Measurements from ENCODE around the gene HSF2BP. TPM values are rescaled to one million over a fixed set of nuclear protein-coding genes. Genes with fewer than 3 reads are reported as not detected.

Gene HSF2BP
- total RNA-seq, 2 donors from 2014 or later = 1.3 to 1.9 TPM

DNA sequence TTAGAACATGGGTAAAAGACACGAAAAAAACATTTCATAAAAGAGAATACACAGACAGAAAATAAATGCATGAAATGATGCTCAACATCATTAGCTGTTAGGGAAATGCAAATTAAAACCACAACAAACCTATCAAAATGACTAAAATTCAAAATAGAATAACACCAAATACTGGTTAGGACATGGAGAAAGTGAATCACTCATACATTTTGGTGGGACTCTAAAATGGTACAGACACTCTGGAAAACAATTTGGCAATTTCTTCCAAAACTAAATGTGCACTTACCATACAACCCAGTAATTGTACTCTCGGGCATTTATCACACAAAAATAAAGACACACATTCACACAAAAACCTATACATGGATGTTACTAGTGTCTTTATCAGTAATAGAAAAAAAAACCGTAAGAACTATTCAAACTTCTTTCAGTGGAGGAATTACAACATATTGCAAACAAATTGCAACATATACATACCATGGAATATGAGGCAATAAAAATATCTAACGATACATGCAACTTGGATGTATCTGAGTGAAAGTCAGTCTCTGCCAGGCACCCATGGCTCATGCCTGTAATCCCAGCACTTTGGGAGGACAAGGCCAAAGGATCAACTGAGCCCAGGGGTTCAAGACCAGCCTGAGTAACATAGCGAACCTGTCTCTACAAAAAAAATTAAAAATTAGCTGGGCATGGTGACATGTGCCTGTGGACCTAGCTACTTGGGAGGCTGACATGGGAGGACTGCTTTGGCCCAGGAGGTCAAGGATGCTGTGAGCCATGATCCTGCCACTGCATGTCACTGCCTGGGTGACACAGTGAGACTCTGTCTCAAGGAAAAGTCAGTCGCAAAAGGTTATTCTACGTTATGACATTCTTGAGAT, 19.6 kb downstream of the HSF2BP start:
- DNase-seq = no peak
- Mint-ChIP-seq H3K36me3 (ENCODE audit: insufficient read depth in 2 of 2) (no peaks in the 10 kb centered on the region), H3K27ac (no peak overlapping the region), H3K4me3 (no peak overlapping the region), H3K4me1 (ENCODE audit: low read depth) (peaks cover 6% of the 10 kb centered on the region), H3K9me3 (no peaks in the 10 kb centered on the region), H3K27me3 (ENCODE audit: low read depth) (no peaks in the 10 kb centered on the region)
- no peak for ATAC-seq (replicated peaks in 1 of 2)

DNA sequence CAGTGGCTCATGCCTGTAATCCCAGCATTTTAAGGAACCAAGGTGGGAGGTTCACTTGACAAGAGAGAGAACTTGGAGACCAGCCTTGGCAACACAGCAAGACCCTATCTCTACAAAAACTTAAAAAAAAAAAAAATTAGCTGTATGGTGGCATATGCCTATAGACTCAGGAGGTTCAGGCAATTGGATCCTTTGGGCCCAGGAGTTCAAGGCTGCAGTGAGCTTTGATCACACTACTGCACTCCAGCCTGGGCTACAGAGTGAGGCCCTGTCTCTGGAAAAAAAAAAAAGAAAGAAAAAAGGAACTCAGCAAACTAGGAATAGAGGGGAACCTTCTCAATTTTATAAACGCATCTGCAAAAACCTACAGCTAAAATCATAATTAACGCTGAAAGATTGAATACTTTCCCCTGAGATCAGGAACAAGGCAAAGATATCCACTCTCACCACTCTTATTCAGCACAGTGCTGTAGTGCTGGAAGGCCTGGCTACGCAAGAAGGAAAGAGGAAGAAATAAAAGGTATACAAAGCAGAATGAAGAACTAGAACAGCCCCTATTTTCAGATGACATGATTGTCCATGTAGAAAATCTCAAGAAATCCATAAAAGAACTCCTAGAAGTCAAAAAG, 21.6 kb downstream of the HSF2BP start:
- Mint-ChIP-seq H3K9me3 (no peaks in the 10 kb centered on the region), H3K4me3 (no peak overlapping the region), H3K27me3 (ENCODE audit: low read depth) (no peaks in the 10 kb centered on the region), H3K36me3 (ENCODE audit: insufficient read depth in 2 of 2) (no peaks in the 10 kb centered on the region), H3K4me1 (ENCODE audit: low read depth) (no peaks in the 10 kb centered on the region), H3K27ac (no peak overlapping the region)
- no peak for ATAC-seq (replicated peaks in 1 of 2)
- DNase-seq = no peak

DNA sequence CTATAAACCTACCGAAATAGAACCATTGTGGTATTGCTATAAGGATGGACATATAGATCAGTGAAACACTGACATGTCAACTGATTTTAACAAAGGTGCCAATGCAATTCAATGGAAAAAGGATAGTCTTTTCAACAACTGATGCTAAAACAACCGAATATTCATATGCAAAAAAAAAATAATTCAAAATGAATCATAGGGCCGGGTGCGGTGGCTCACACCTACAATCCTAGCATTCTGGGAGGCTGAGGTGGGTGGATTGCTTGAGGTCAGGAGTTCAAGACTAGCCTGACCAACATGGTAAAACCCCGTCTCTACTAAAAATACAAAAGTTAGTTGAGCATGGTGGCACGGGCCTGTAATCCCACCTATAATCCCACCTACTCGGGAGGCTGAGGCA, 23.9 kb downstream of the HSF2BP start:
- no peaks in the 10 kb centered on the region for H3K9me3 Mint-ChIP-seq
- H3K27ac Mint-ChIP-seq = no peak overlapping the region
- no peaks in the 10 kb centered on the region for H3K36me3 Mint-ChIP-seq (ENCODE audit: insufficient read depth in 2 of 2)
- ATAC-seq (replicated peaks in 1 of 2) (no peak), DNase-seq (no peak)
- H3K27me3 Mint-ChIP-seq (ENCODE audit: low read depth) = no peaks in the 10 kb centered on the region
- no peak overlapping the region for H3K4me3 Mint-ChIP-seq
- no peaks in the 10 kb centered on the region for H3K4me1 Mint-ChIP-seq (ENCODE audit: low read depth)

DNA sequence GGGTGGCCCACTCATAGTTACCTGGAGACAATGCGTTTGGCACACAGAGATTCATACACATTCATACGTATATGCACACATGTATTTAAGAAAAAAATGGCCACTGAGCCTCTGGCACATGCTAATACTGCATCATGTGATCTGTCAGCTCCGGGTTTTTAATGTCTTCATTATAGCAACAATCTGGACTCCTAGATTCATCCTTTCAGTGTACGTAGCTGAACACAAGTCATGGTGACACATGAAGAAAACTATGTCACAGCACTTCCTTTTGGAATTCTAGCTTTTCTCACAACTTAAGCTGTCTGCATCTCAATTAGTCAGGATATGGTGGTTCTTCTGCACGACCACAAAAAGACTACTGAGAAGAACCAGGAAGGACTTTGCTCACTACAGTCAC, 24.7 kb downstream of the HSF2BP start:
- H3K27me3 Mint-ChIP-seq (ENCODE audit: low read depth) = no peaks in the 10 kb centered on the region
- H3K27ac Mint-ChIP-seq = no peak overlapping the region
- no peaks in the 10 kb centered on the region for H3K4me1 Mint-ChIP-seq (ENCODE audit: low read depth)
- no peak for DNase-seq
- H3K4me3 Mint-ChIP-seq = no peak overlapping the region
- H3K9me3 Mint-ChIP-seq = no peaks in the 10 kb centered on the region
- no peak for ATAC-seq (replicated peaks in 1 of 2)
- no peaks in the 10 kb centered on the region for H3K36me3 Mint-ChIP-seq (ENCODE audit: insufficient read depth in 2 of 2)

DNA sequence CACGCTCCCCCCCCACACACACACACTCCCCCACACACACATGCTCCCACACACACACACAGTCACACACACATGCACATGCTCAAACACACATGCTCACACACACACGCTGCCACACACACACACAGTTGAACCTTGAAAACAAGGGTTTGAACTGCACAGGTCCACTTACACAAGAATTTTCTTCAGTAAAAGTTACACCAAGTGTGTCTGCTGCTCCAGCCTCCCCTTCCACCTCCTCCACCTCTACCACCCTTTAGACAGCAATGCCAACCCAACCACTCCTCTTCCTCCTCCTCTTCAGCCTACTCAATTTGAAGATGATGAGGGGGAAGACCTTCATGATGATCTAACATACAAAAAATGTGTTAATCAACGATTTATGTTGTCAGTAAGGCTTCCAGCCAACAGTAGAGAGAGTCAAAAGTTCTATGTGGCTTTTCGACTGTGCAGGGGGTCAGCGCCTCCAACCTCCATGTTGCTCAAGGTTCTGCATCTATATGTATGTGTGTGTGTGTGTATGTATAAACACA, 26.8 kb downstream of the HSF2BP start:
- Mint-ChIP-seq H3K4me3 (no peak overlapping the region), H3K27ac (no peak overlapping the region), H3K36me3 (ENCODE audit: insufficient read depth in 2 of 2) (no peaks in the 10 kb centered on the region), H3K27me3 (ENCODE audit: low read depth) (no peaks in the 10 kb centered on the region), H3K4me1 (ENCODE audit: low read depth) (no peaks in the 10 kb centered on the region), H3K9me3 (no peaks in the 10 kb centered on the region)
- ATAC-seq (replicated peaks in 1 of 2) = no peak
- no peak for DNase-seq

DNA sequence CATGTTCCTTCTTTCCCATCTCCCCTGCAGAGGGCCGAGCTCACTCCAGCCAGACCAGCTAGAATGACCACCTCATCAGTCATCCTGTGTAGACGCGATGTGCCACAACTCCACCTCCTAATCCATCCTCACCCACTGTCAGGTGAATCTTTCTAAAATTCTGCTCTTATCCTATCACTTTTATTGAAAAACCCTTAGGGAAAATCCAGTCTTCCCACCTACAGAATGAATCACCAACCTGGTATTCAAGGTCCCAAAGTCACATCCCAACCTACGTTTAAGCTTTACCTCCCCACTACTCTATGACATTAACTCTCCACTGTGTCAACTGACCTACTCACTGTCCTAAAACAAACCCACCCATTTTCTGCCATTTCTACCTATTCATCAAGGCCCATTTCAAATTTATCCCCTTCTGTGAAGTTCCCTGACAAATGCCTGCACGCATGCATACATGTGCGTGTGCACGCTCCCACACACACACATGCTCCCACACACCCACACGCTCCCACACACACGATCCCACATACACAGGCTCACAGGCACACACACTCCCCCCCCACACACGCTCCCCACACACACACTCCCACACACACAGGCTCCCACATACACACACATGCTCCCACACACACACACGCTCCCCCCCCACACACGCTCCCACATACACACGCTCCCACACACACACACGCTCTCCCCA, 27.7 kb downstream of the HSF2BP start:
- ATAC-seq (replicated peaks in 1 of 2) (no peak), DNase-seq (no peak)
- Mint-ChIP-seq H3K4me3 (no peak overlapping the region), H3K27me3 (ENCODE audit: low read depth) (no peaks in the 10 kb centered on the region), H3K4me1 (ENCODE audit: low read depth) (no peaks in the 10 kb centered on the region), H3K36me3 (ENCODE audit: insufficient read depth in 2 of 2) (no peaks in the 10 kb centered on the region), H3K9me3 (no peaks in the 10 kb centered on the region), H3K27ac (no peak overlapping the region)

DNA sequence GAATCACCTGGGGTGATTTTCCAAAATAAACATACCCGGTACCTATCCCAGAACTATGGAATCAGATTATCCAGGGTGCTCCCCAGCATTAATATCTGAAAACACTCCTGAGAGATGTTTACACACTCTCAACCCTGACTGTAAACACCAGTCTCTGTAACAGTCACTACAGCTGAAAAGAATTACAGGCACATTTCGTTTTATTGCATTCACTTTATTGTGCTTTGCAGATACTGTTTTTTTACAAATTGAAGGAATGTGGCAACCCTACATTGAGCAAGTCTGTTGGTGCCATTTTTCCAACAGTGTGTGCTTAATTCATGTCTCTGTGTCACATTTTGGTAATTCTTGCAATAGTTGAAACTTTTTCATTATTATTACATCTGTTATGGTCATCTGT, 31.8 kb downstream of the HSF2BP start:
- no peak overlapping the region for H3K27ac Mint-ChIP-seq
- H3K36me3 Mint-ChIP-seq (ENCODE audit: insufficient read depth in 2 of 2) = no peaks in the 10 kb centered on the region
- H3K9me3 Mint-ChIP-seq = no peaks in the 10 kb centered on the region
- no peaks in the 10 kb centered on the region for H3K4me1 Mint-ChIP-seq (ENCODE audit: low read depth)
- no peaks in the 10 kb centered on the region for H3K27me3 Mint-ChIP-seq (ENCODE audit: low read depth)
- no peak for ATAC-seq (replicated peaks in 1 of 2)
- no peak for DNase-seq
- no peak overlapping the region for H3K4me3 Mint-ChIP-seq

DNA sequence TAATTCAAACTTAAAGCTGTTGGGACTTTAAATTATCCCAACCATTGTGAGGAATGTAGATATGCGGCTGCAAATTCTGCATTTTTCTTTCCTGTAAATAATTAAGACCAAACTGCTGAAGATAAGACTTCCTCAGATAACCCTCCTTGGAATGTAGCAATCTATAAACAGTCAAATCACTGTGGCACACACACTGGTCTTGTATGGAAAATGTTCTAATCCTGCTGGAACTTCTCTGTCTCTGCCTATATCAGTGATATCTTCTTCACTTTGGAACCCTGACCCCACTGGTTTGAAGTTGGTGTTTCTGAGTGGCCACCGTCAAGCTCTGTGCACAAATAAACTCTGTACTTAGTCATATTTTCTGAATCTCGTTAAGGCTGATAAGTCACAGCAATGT, 32.9 kb downstream of the HSF2BP start:
- ATAC-seq (replicated peaks in 1 of 2) (no peak), DNase-seq (no peak)
- Mint-ChIP-seq H3K36me3 (ENCODE audit: insufficient read depth in 2 of 2) (no peaks in the 10 kb centered on the region), H3K9me3 (no peaks in the 10 kb centered on the region), H3K4me1 (ENCODE audit: low read depth) (no peaks in the 10 kb centered on the region), H3K27ac (no peak overlapping the region), H3K4me3 (no peak overlapping the region), H3K27me3 (ENCODE audit: low read depth) (no peaks in the 10 kb centered on the region)

DNA sequence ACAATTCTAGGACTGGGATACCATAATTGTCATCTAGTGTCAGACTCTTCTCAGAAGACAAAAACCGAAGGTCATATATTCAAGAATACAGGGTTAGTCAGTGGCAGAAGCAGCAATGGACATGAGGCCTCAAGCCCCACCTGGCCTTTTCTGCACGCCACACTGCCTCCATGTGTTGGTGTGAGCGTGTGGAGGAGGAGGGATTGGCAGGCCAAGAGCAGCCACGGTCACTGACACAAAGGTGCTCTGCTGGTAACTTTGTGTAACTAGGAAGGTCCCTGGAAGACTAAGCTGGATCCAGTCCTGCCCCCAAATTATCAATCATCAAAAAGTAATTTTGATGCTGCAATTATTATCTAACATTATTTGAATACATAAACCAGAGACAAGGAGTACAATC, 34.9 kb downstream of the HSF2BP start:
- Mint-ChIP-seq H3K27me3 (ENCODE audit: low read depth) (no peaks in the 10 kb centered on the region), H3K9me3 (peaks cover 3 to 6% of the 10 kb centered on the region in 2 donors), H3K36me3 (ENCODE audit: insufficient read depth in 2 of 2) (peaks cover 3 to 7% of the 10 kb centered on the region in 2 donors), H3K4me1 (ENCODE audit: low read depth) (no peaks in the 10 kb centered on the region), H3K27ac (no peak overlapping the region), H3K4me3 (no peak overlapping the region)
- no peak for ATAC-seq (replicated peaks in 1 of 2)
- DNase-seq = no peak

DNA sequence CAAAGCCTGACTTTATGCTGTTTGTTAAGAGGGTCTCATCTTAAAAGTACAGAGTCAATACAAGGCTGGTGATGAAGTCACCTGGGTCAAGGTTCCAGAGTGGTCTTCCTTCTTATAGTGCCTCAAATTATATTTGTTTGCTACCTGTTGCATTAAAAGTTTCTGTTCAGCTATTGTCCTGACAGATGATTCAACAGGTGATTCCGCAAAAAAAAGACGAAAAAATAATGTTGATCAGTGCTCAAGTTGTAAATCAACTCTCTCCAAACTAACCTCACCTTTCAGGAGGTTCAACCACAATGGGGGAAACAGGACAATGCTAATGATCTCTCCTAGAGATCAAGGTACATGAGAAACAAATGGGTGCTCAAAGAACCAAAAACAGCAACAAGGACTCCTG, 35.7 kb downstream of the HSF2BP start:
- no peaks in the 10 kb centered on the region for H3K4me1 Mint-ChIP-seq (ENCODE audit: low read depth)
- ATAC-seq (replicated peaks in 1 of 2) (no peak), DNase-seq (no peak)
- H3K4me3 Mint-ChIP-seq = no peak overlapping the region
- H3K27me3 Mint-ChIP-seq (ENCODE audit: low read depth) = no peaks in the 10 kb centered on the region
- peaks cover 3 to 7% of the 10 kb centered on the region in 2 donors for H3K36me3 Mint-ChIP-seq (ENCODE audit: insufficient read depth in 2 of 2)
- H3K27ac Mint-ChIP-seq = no peak overlapping the region
- H3K9me3 Mint-ChIP-seq = peaks cover 3 to 6% of the 10 kb centered on the region in 2 donors

DNA sequence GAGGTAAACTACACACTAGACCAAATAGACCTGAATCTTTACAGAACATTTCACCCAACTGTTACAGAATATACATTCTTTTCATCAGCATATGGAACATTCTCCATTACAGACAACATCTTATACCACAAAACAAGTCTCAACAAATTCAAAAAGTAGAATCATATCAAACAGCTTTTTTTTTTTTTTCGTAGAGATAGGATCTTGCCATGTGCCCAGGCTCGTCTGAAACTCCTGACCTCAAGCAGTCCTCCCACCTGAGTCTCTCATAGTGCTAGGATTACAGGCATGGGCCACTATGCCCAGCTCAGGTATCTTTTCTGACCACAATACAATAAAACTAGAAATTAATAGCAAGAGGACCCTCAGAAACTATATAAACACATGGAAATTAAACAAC, 36.5 kb downstream of the HSF2BP start:
- peaks cover 3 to 6% of the 10 kb centered on the region in 2 donors for H3K9me3 Mint-ChIP-seq
- H3K27ac Mint-ChIP-seq = no peak overlapping the region
- peaks cover 3 to 7% of the 10 kb centered on the region in 2 donors for H3K36me3 Mint-ChIP-seq (ENCODE audit: insufficient read depth in 2 of 2)
- ATAC-seq (replicated peaks in 1 of 2) (no peak), DNase-seq (no peak)
- no peaks in the 10 kb centered on the region for H3K27me3 Mint-ChIP-seq (ENCODE audit: low read depth)
- H3K4me3 Mint-ChIP-seq = no peak overlapping the region
- H3K4me1 Mint-ChIP-seq (ENCODE audit: low read depth) = no peaks in the 10 kb centered on the region

DNA sequence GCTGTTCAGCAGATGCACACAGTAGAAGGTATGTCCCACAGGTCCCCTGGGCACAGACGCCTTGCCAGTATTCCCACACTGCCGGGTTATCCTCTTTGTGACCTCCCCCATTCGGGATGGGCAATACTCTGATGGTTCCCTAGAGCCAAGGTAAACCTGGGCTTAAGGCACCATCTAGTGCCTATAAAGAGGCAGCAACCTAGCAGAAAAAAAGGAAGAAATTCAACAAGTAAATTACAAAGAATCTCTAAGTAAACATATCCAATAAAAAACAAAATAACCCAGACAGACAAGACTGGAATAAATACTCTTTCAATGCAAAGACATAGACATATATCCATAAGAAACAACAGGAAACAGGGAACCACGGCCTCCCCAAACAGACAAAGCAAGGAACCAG, 39.4 kb downstream of the HSF2BP start:
- ATAC-seq (replicated peaks in 1 of 2) (no peak), DNase-seq (no peak)
- H3K36me3 Mint-ChIP-seq (ENCODE audit: insufficient read depth in 2 of 2) = peaks cover 3 to 7% of the 10 kb centered on the region in 2 donors
- H3K4me1 Mint-ChIP-seq (ENCODE audit: low read depth) = no peaks in the 10 kb centered on the region
- no peak overlapping the region for H3K4me3 Mint-ChIP-seq
- no peak overlapping the region for H3K27ac Mint-ChIP-seq
- H3K9me3 Mint-ChIP-seq = peaks cover 3 to 6% of the 10 kb centered on the region in 2 donors
- H3K27me3 Mint-ChIP-seq (ENCODE audit: low read depth) = no peaks in the 10 kb centered on the region

DNA sequence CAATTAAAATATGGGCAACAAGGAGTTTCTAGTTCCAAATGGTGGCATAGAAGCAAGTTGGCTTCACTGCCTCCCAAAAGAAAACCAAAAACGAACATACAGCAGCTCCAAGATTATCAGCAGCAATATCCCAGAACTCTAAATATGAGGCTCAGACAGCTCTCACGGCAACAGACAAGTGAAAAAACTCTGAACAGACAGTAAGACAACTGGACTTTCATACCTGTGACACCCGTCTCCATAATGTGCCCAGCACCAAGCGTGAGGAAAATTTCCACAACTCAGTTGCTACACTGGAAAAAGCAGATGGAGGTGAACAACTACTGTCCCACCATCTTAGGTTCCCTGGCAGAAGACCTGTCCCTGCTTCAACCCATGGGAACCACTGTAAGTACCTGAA, 39.9 kb downstream of the HSF2BP start:
- H3K27me3 Mint-ChIP-seq (ENCODE audit: low read depth) = no peaks in the 10 kb centered on the region
- H3K9me3 Mint-ChIP-seq = peaks cover 3 to 6% of the 10 kb centered on the region in 2 donors
- no peaks in the 10 kb centered on the region for H3K4me1 Mint-ChIP-seq (ENCODE audit: low read depth)
- H3K36me3 Mint-ChIP-seq (ENCODE audit: insufficient read depth in 2 of 2) = peaks cover 3 to 7% of the 10 kb centered on the region in 2 donors
- ATAC-seq (replicated peaks in 1 of 2) = no peak
- H3K27ac Mint-ChIP-seq = no peak overlapping the region
- H3K4me3 Mint-ChIP-seq = no peak overlapping the region
- no peak for DNase-seq

All from activated T-cell treated with anti-CD3 and anti-CD28 coated beads, Interleukin-2, amount 50 U/mL, for 72 hours (primary cell).